GM13977 (cell line): ENCODE results near the gene FATE1.

Experiments
- DNase-seq: peaks from one replicate; pipeline ENCODE4 v3.0.0; 2012; ENCODE audit warnings: low spot score
- CTCF ChIP-seq: IDR thresholded peaks from 2 replicates; pipeline ENCODE4 v1.5.1; 2012; ENCODE audit warnings: mild to moderate bottlenecking, control low read depth; ENCODE audit not compliant: insufficient read depth; ENCODE audit errors: extremely low read depth, missing control alignments
- in situ Hi-C: fragments of 300-500 bp; cut with MboI; formaldehyde crosslinking; loops from one replicate; pipeline ENCODE4 v1.12.0; 2022; ENCODE audit warnings: low sequenced_read_pairs, low pct_unique_long_range_greater_than_20kb, mixed read lengths, inconsistent platforms; ENCODE audit not compliant: unreplicated experiment

The FATE1 gene

GRCh38 chrX:151754641-151755215 lies 38.9 kb downstream of the FATE1 start:
- no peak for DNase-seq
- TF ChIP-seq CTCF: no peak
- in situ Hi-C loops: loop anchor here (25.0 kb wide), 2 partner anchors 883 to 1058 kb away; partner anchors contain the start of gene GABRQ

- in situ Hi-C loops: loop anchor here (25.0 kb wide), 2 partner anchors 878 to 1053 kb away; partner anchors contain the start of gene GABRQ
- TF ChIP-seq CTCF: no peak
- DNase-seq: no peak
Observed at GRCh38 chrX:151759041-151759708, 43.3 kb downstream of the FATE1 start.

DNA sequence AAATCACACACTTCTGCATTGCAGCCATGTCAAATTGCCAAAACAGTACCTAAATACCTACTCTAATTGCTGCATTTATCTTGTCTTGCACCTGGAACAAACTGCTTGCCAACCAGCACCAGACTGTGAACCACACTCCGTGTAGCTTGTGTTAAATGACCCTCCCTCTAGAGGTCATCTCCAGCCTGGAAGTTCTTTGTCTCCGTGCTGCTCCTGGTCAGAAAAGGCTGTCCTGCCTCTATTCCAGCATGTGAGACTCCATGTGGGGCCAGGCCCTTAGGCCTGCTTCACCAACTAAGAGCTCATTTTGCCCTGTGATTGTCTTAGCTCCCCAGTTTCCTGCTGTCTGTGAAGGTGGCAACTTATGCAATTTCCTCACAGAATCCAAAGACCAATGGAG lies 47.0 kb downstream of the FATE1 start:
- DNase-seq: no peak
- TF ChIP-seq CTCF: no peak
- in situ Hi-C loops: loop anchor here (25.0 kb wide), 2 partner anchors 874 to 1049 kb away; partner anchors contain the start of gene GABRQ

GRCh38 chrX:151763711-151764110 lies 47.9 kb downstream of the FATE1 start:
- no peak for DNase-seq
- in situ Hi-C loops: loop anchor here (25.0 kb wide), 2 partner anchors 874 to 1049 kb away; partner anchors contain the start of gene GABRQ
- TF ChIP-seq CTCF: no peak

GRCh38 chrX:151765026-151765425 lies 49.2 kb downstream of the FATE1 start:
- TF ChIP-seq CTCF: no peak
- in situ Hi-C loops: loop anchor here (25.0 kb wide), 2 partner anchors 872 to 1047 kb away; partner anchors contain the start of gene GABRQ
- no peak for DNase-seq

GRCh38 chrX:151771726-151772125 lies 55.9 kb downstream of the FATE1 start:
- no peak for TF ChIP-seq CTCF
- no peak for DNase-seq
- in situ Hi-C loops: loop anchor here (25.0 kb wide), 2 partner anchors 866 to 1041 kb away; partner anchors contain the start of gene GABRQ
